HepG2 (cell line): ENCODE measurements around the gene PYGB. TPM values are rescaled to one million over a fixed set of nuclear protein-coding genes. Genes with fewer than 3 reads are reported as not detected.

Experiments used
- BHLHE40 ChIP-seq: IDR thresholded peaks from 2 replicates; pipeline ENCODE4 v1.6.1; 2011; ENCODE audit warnings: low read length, improper control_type of control experiment
- CBX5 ChIP-seq: sonication (generic); formaldehyde crosslinking; IDR thresholded peaks from 2 replicates; pipeline ENCODE4 v1.4.0; 2020; ENCODE audit warnings: missing genetic modification reagents, borderline replicate concordance
- FIP1L1 ChIP-seq: fragments of 200-400 bp; formaldehyde crosslinking; IDR thresholded peaks from 2 replicates; pipeline ENCODE4 v1.6.1; 2018; ENCODE audit warnings: low read depth, mild to moderate bottlenecking, low read length, moderate library complexity, borderline replicate concordance; ENCODE audit not compliant: insufficient read depth
- GPN1 ChIP-seq: sonication (generic); formaldehyde crosslinking; IDR thresholded peaks from 2 replicates; pipeline ENCODE4 v1.5.1; 2020; ENCODE audit warnings: missing genetic modification reagents, borderline replicate concordance
- IRF2 ChIP-seq: IDR thresholded peaks from 2 replicates; pipeline ENCODE4 v1.6.1; 2018; ENCODE audit warnings: missing genetic modification reagents, missing compliant biosample characterization
- MIXL1 ChIP-seq: IDR thresholded peaks from 2 replicates; pipeline ENCODE4 v1.6.1; 2016
- MTA3 ChIP-seq: sonication (generic); formaldehyde crosslinking; IDR thresholded peaks from 2 replicates; pipeline ENCODE4 v1.4.0; 2020; ENCODE audit warnings: missing genetic modification reagents
- MXI1 ChIP-seq: IDR thresholded peaks from 3 replicates; pipeline ENCODE4 v1.6.1; 2012; ENCODE audit warnings: low read depth, low read length, inconsistent platforms, borderline replicate concordance
- NONO ChIP-seq, 2 experiments: fragments of 450-650 bp in 1 of 2; sonication (generic) in 1 of 2; formaldehyde crosslinking in 1 of 2; IDR thresholded peaks in 1 of 2; conservative IDR thresholded peaks in 1 of 2; 2 replicates each; pipeline versions ENCODE4 v1.6.1 to v1.8.0; 2017 to 2022; ENCODE audit warnings: mild to moderate bottlenecking in 1 of 2, missing genetic modification reagents in 1 of 2, moderate library complexity in 1 of 2
- TBX3 ChIP-seq: fragments of 450-650 bp; IDR thresholded peaks from 2 replicates; pipeline ENCODE4 v1.6.1; 2017; ENCODE audit warnings: antibody characterized with exemption, mild to moderate bottlenecking, inconsistent platforms, borderline replicate concordance
- ZBTB20 ChIP-seq: sonication (generic); formaldehyde crosslinking; IDR thresholded peaks from 2 replicates; pipeline ENCODE4 v1.8.1; 2023; ENCODE audit warnings: missing genetic modification reagents, low read depth, mild to moderate bottlenecking, borderline replicate concordance
- ZKSCAN1 ChIP-seq: fragments of 150-350 bp; IDR thresholded peaks from 2 replicates; pipeline ENCODE4 v1.6.1; 2014; ENCODE audit warnings: low read length
- polyA plus RNA-seq, 8 experiments: library from polyadenylated mRNA; depleted of rRNA in 3 of 8; stranded (reverse) in 7 of 8; unstranded in 1 of 8; fragments of >200 nt; fragmentation: Illumina TruSeq in 4 of 8; extraction: Trizol in 4 of 8; gene quantifications; 2 replicates each; pipeline versions ENCODE4 v1.2.1 to v1.2.3, GENCODE V29; 2011 to 2016; ENCODE audit warnings: low read depth in 4 of 8, missing spikeins in 1 of 8, mixed read lengths in 1 of 8; ENCODE audit not compliant: insufficient read depth in 1 of 8
- total RNA-seq, 5 experiments: library from RNA; depleted of rRNA; stranded (reverse); fragments of >200 nt; fragmentation: Illumina TruSeq; extraction: Trizol; gene quantifications; 2 replicates each; pipeline ENCODE4 v1.2.3, GENCODE V29; 2016; ENCODE audit warnings: low read depth in 1 of 5
- TF ChIP-seq, protein P1 (sequence below): sonication (generic); formaldehyde crosslinking; IDR thresholded peaks from 2 replicates; pipeline ENCODE4 v1.4.0; 2020; ENCODE audit warnings: missing genetic modification reagents, borderline replicate concordance
- TF ChIP-seq, protein P2 (sequence below): sonication (generic); formaldehyde crosslinking; IDR thresholded peaks from 2 replicates; pipeline ENCODE4 v1.5.0; 2020; ENCODE audit warnings: mild to moderate bottlenecking, low read depth, missing genetic modification reagents, borderline replicate concordance
- TF ChIP-seq, protein P3 (sequence below): sonication (generic); formaldehyde crosslinking; IDR thresholded peaks from 2 replicates; pipeline ENCODE4 v1.4.0; 2020; ENCODE audit warnings: missing genetic modification reagents, borderline replicate concordance
- TF ChIP-seq, protein P4 (sequence below): sonication (generic); formaldehyde crosslinking; IDR thresholded peaks from 2 replicates; pipeline ENCODE4 v1.9.0; 2022; ENCODE audit warnings: low read depth, missing genetic modification reagents
- TF ChIP-seq, protein P5 (sequence below): sonication (generic); formaldehyde crosslinking; IDR thresholded peaks from 2 replicates; pipeline ENCODE4 v1.9.0; 2021; ENCODE audit warnings: missing genetic modification reagents, mild to moderate bottlenecking, borderline replicate concordance

The PYGB gene
- total and polyA plus RNA-seq, 2 of the 13 experiments (the other 11 are each of a cell fraction or from before 2014, with no cell fraction given), result 24.2 to 86.3 TPM

DNA sequence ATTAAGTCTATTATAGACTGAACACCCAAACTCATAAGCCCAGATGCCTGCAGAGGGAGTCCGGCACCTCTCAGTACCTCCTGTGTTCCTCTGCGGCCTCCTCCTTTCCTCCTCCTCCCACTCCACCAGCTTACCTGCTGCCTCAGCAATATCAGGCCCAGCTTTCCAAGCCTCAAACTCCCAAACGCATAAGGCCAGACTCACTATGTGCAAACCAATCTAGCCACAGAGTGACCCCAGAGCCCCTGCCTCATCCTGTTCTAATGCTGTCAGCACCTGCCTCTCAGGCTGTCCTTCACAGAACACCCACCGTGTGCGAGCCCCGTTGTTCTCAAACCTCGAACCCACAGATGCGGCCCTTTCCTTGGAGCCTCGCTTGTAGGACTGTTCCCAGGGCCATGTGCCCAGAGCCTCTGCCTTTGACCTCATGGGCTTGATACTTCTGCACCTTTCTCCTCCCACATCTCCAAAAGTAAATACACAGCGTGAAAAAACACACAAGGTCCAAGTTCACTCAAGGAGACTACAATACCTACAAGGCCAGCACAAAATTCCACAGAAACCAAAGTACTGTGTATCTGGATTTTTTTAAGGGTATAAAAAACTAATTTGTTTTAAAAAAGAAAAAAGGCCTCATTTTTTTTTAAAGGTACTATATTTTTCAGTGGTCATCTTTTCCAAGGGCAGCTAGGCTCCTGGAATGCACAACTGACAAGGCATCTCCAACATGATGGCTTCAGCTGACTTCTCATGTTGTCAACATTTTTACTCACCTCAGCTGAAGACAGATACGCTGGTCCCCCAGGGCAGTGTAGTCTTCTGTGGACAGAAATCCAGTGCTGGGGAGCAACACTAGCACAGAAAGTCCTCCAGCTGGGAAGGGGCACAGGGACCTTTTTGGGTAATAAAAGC, 90.5 kb downstream of the PYGB start (continued):
- TF ChIP-seq, protein P1, sequence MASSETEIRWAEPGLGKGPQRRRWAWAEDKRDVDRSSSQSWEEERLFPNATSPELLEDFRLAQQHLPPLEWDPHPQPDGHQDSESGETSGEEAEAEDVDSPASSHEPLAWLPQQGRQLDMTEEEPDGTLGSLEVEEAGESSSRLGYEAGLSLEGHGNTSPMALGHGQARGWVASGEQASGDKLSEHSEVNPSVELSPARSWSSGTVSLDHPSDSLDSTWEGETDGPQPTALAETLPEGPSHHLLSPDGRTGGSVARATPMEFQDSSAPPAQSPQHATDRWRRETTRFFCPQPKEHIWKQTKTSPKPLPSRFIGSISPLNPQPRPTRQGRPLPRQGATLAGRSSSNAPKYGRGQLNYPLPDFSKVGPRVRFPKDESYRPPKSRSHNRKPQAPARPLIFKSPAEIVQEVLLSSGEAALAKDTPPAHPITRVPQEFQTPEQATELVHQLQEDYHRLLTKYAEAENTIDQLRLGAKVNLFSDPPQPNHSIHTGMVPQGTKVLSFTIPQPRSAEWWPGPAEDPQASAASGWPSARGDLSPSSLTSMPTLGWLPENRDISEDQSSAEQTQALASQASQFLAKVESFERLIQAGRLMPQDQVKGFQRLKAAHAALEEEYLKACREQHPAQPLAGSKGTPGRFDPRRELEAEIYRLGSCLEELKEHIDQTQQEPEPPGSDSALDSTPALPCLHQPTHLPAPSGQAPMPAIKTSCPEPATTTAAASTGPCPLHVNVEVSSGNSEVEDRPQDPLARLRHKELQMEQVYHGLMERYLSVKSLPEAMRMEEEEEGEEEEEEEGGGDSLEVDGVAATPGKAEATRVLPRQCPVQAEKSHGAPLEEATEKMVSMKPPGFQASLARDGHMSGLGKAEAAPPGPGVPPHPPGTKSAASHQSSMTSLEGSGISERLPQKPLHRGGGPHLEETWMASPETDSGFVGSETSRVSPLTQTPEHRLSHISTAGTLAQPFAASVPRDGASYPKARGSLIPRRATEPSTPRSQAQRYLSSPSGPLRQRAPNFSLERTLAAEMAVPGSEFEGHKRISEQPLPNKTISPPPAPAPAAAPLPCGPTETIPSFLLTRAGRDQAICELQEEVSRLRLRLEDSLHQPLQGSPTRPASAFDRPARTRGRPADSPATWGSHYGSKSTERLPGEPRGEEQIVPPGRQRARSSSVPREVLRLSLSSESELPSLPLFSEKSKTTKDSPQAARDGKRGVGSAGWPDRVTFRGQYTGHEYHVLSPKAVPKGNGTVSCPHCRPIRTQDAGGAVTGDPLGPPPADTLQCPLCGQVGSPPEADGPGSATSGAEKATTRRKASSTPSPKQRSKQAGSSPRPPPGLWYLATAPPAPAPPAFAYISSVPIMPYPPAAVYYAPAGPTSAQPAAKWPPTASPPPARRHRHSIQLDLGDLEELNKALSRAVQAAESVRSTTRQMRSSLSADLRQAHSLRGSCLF (CRISPR knock-in tag), result no peak
- no peak for TF ChIP-seq FIP1L1
- TF ChIP-seq, protein P2, sequence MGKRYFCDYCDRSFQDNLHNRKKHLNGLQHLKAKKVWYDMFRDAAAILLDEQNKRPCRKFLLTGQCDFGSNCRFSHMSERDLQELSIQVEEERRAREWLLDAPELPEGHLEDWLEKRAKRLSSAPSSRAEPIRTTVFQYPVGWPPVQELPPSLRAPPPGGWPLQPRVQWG (CRISPR knock-in tag), result no peak
- TF ChIP-seq, protein P3, sequence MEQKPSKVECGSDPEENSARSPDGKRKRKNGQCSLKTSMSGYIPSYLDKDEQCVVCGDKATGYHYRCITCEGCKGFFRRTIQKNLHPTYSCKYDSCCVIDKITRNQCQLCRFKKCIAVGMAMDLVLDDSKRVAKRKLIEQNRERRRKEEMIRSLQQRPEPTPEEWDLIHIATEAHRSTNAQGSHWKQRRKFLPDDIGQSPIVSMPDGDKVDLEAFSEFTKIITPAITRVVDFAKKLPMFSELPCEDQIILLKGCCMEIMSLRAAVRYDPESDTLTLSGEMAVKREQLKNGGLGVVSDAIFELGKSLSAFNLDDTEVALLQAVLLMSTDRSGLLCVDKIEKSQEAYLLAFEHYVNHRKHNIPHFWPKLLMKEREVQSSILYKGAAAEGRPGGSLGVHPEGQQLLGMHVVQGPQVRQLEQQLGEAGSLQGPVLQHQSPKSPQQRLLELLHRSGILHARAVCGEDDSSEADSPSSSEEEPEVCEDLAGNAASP (CRISPR knock-in tag), result peak; percentile 99
- no peak for TF ChIP-seq NONO (IDR thresholded peaks at IDR 0.05)
- peak; percentile 79; the same call in 1 of the 2 replicates for TF ChIP-seq NONO (CRISPR knock-in tag; conservative IDR thresholded peaks at IDR 0.05)
- TF ChIP-seq ZBTB20 (CRISPR knock-in tag), result peak; percentile 95; the same call in 1 of the 2 replicates
- TF ChIP-seq, protein P4, sequence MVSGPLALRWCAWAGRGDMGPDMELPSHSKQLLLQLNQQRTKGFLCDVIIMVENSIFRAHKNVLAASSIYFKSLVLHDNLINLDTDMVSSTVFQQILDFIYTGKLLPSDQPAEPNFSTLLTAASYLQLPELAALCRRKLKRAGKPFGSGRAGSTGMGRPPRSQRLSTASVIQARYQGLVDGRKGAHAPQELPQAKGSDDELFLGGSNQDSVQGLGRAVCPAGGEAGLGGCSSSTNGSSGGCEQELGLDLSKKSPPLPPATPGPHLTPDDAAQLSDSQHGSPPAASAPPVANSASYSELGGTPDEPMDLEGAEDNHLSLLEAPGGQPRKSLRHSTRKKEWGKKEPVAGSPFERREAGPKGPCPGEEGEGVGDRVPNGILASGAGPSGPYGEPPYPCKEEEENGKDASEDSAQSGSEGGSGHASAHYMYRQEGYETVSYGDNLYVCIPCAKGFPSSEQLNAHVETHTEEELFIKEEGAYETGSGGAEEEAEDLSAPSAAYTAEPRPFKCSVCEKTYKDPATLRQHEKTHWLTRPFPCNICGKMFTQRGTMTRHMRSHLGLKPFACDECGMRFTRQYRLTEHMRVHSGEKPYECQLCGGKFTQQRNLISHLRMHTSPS (CRISPR knock-in tag), result 0 out of 2 replicates have a peak, but pooled peaks have one; percentile 17
- peak; percentile 92 for TF ChIP-seq MIXL1 (CRISPR knock-in tag)
- TF ChIP-seq MXI1, result peak; percentile 74; the same call in 1 of the 3 replicates
- no peak; the same call in 1 of the 2 replicates for TF ChIP-seq CBX5
- peak; percentile 67; the same call in 1 of the 2 replicates for TF ChIP-seq TBX3
- TF ChIP-seq, protein P5, sequence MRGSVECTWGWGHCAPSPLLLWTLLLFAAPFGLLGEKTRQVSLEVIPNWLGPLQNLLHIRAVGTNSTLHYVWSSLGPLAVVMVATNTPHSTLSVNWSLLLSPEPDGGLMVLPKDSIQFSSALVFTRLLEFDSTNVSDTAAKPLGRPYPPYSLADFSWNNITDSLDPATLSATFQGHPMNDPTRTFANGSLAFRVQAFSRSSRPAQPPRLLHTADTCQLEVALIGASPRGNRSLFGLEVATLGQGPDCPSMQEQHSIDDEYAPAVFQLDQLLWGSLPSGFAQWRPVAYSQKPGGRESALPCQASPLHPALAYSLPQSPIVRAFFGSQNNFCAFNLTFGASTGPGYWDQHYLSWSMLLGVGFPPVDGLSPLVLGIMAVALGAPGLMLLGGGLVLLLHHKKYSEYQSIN (CRISPR knock-in tag), result no peak
- no peak for TF ChIP-seq BHLHE40
- peak; percentile 92 for TF ChIP-seq IRF2 (CRISPR knock-in tag)
- TF ChIP-seq MTA3, result no peak
- TF ChIP-seq ZKSCAN1, result peak; percentile 52; the same call in 1 of the 2 replicates
- TF ChIP-seq GPN1 (CRISPR knock-in tag), result peak; percentile 55; the same call in 1 of the 2 replicates
